ENCODE data around the gene CTSE. TPM values are rescaled to one million over a fixed set of nuclear protein-coding genes. Genes with fewer than 3 reads are reported as not detected.

Gene CTSE
- total RNA-seq, 3 donors from 2014 or later (not counting 1 experiment from before 2014, with no cell fraction given): not detected

DNA sequence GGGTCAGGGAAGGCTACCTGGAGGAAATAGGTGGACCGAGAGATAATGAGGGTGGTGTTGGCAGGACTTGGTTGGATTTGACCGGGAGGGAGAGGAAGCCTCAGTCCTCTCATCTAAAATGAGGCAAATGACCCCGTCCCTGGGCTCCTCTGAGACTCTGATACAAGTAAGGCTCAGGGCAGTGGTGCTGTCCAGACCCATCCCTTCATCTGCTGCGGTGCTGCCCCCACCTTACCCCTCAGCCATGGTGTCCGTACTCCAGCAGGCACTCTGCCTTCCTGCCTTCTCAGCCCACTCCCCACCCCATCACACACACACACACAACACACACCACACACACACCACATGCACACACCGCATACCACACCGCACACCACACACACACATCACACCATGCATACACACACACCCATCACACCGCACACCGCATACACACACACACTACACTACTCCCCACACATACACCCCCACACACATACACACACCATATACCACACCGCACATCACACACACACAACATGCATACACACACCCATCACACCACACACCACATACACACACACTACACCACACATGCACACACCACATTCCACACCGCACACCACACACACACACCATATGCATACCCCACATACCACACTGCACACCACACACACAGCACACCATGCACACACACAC lies 51.1 kb downstream of the CTSE start:
- intact Hi-C loops (cut with micrococcal nuclease): no loop called here
- TF ChIP-seq, protein P1, sequence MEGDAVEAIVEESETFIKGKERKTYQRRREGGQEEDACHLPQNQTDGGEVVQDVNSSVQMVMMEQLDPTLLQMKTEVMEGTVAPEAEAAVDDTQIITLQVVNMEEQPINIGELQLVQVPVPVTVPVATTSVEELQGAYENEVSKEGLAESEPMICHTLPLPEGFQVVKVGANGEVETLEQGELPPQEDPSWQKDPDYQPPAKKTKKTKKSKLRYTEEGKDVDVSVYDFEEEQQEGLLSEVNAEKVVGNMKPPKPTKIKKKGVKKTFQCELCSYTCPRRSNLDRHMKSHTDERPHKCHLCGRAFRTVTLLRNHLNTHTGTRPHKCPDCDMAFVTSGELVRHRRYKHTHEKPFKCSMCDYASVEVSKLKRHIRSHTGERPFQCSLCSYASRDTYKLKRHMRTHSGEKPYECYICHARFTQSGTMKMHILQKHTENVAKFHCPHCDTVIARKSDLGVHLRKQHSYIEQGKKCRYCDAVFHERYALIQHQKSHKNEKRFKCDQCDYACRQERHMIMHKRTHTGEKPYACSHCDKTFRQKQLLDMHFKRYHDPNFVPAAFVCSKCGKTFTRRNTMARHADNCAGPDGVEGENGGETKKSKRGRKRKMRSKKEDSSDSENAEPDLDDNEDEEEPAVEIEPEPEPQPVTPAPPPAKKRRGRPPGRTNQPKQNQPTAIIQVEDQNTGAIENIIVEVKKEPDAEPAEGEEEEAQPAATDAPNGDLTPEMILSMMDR (IDR thresholded peaks at IDR 0.05): no peak
- Histone ChIP-seq H3K4me1 (ENCODE audit: control insufficient read depth, insufficient read depth, low read length) (no peaks in the 10 kb centered on the region), H3K9me3 (ENCODE audit: control insufficient read depth, insufficient read depth, low read length) (no peaks in the 10 kb centered on the region), H3K36me3 (ENCODE audit: control insufficient read depth, insufficient read depth, low read length) (no peaks in the 10 kb centered on the region), H3K27me3 (ENCODE audit: control insufficient read depth, insufficient read depth, low read length) (no peaks in the 10 kb centered on the region), H3K4me3 (ENCODE audit: low read length) (no peak overlapping the region), H3K27ac (ENCODE audit: low read length) (no peak overlapping the region)
- H3K27me3 Mint-ChIP-seq (ENCODE audit: low read depth in 2 of 2): peaks cover 0 to 2% of the 10 kb centered on the region in 2 donors
- H3K27ac Mint-ChIP-seq: no peak overlapping the region
- ATAC-seq (peak in 1 of 3 donors; percentile 30), DNase-seq (no peak)
- H3K4me1 Mint-ChIP-seq: peaks cover 0 to 6% of the 10 kb centered on the region in 2 donors
- no peak overlapping the region for H3K4me3 Mint-ChIP-seq
- 89% methylated on average over 11 of the region's 11 CpGs for WGBS (ENCODE audit: insufficient coverage)
- no peaks in the 10 kb centered on the region for H3K9me3 Mint-ChIP-seq
- H3K36me3 Mint-ChIP-seq: no peaks in the 10 kb centered on the region

DNA sequence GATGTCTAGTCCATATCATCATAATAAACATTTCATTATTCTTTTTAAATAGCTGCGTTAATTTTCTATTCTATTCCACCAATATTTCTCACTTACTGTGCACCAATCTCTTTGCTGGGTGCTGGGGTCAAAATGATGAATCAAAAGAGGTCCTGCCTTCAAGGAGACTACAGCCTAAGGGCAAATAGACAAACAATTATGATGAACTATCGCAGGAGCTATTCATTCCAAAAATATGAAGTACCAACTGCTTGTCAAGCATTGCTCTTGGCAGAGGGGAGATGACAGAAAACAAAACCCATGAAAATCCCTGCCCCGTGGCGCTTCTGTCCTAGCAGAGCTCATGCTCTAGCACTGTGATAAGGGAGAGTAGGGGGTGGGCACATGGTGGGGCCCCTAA lies 51.6 kb downstream of the CTSE start:
- H3K4me1 Mint-ChIP-seq: peaks cover 0 to 6% of the 10 kb centered on the region in 2 donors
- H3K9me3 Mint-ChIP-seq: no peaks in the 10 kb centered on the region
- ATAC-seq (no peak), DNase-seq (no peak)
- no peak overlapping the region for H3K27ac Mint-ChIP-seq
- TF ChIP-seq, protein P1 (IDR thresholded peaks at IDR 0.05): no peak
- H3K27me3 ChIP-seq (ENCODE audit: control insufficient read depth, insufficient read depth, low read length): no peaks in the 10 kb centered on the region
- no peak overlapping the region for H3K4me3 ChIP-seq (ENCODE audit: low read length)
- peaks cover 0 to 2% of the 10 kb centered on the region in 2 donors for H3K27me3 Mint-ChIP-seq (ENCODE audit: low read depth in 2 of 2)
- WGBS (ENCODE audit: insufficient coverage): 81% methylated on average over 4 of the region's 4 CpGs
- no peaks in the 10 kb centered on the region for H3K36me3 ChIP-seq (ENCODE audit: control insufficient read depth, insufficient read depth, low read length)
- intact Hi-C loops (cut with micrococcal nuclease): no loop called here
- no peaks in the 10 kb centered on the region for H3K36me3 Mint-ChIP-seq
- no peaks in the 10 kb centered on the region for H3K4me1 ChIP-seq (ENCODE audit: control insufficient read depth, insufficient read depth, low read length)
- H3K27ac ChIP-seq (ENCODE audit: low read length): no peak overlapping the region
- H3K4me3 Mint-ChIP-seq: no peak overlapping the region
- H3K9me3 ChIP-seq (ENCODE audit: control insufficient read depth, insufficient read depth, low read length): no peaks in the 10 kb centered on the region

DNA sequence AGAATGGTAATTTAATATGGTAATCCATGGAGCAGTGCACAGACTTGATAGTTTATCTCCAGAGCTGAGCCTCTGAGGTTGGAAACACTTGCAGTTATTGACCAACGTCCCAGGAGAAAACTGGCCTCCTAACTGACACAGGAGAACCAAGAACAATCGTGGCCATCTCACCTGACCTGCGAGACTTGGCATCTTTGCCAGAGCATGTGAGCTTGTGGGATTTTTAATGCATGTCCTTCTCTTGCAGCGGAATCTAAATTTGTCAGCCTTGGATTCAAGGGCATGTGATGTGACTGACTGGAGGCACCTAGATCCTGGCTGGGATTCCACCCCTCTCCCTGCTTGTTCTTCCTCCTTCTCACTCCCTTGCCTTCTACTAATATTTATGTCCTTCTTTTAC lies 52.6 kb downstream of the CTSE start:
- no peak overlapping the region for H3K4me3 Mint-ChIP-seq
- H3K4me3 ChIP-seq (ENCODE audit: low read length): no peak overlapping the region
- H3K27ac ChIP-seq (ENCODE audit: low read length): no peak overlapping the region
- 82% methylated on average over 4 of the region's 4 CpGs for WGBS (ENCODE audit: insufficient coverage)
- H3K27ac Mint-ChIP-seq: no peak overlapping the region
- no peaks in the 10 kb centered on the region for H3K4me1 ChIP-seq (ENCODE audit: control insufficient read depth, insufficient read depth, low read length)
- no peaks in the 10 kb centered on the region for H3K9me3 ChIP-seq (ENCODE audit: control insufficient read depth, insufficient read depth, low read length)
- no peaks in the 10 kb centered on the region for H3K36me3 ChIP-seq (ENCODE audit: control insufficient read depth, insufficient read depth, low read length)
- peaks cover 0 to 6% of the 10 kb centered on the region in 2 donors for H3K4me1 Mint-ChIP-seq
- H3K36me3 Mint-ChIP-seq: no peaks in the 10 kb centered on the region
- TF ChIP-seq, protein P1 (IDR thresholded peaks at IDR 0.05): no peak
- DNase-seq: no peak
- ATAC-seq: no peak
- peaks cover 0 to 2% of the 10 kb centered on the region in 2 donors for H3K27me3 Mint-ChIP-seq (ENCODE audit: low read depth in 2 of 2)
- no peaks in the 10 kb centered on the region for H3K9me3 Mint-ChIP-seq
- H3K27me3 ChIP-seq (ENCODE audit: control insufficient read depth, insufficient read depth, low read length): no peaks in the 10 kb centered on the region
- intact Hi-C loops (cut with micrococcal nuclease): no loop called here

DNA sequence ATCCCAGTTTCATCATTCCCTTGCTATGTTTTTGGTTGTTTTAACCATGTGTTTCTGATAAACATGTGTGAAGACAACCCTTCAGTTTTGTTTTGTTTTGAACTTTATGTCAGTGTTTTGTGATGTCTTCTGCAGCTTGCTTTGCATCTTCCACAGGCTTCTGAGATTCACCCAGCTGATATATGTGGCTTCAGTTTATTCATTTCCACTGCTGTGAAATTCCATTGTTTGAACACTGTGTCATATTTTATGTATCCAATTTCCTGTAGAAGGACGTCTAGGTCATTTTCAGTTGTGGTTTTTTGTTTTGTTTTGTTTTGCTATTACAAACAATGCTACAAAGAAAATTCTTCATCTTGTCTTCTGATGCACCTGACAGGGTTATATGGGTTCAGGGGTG lies 53.2 kb downstream of the CTSE start:
- TF ChIP-seq, protein P1 (IDR thresholded peaks at IDR 0.05): no peak
- Mint-ChIP-seq H3K36me3 (no peaks in the 10 kb centered on the region), H3K27me3 (ENCODE audit: low read depth in 2 of 2) (peaks cover 0 to 2% of the 10 kb centered on the region in 2 donors), H3K9me3 (no peaks in the 10 kb centered on the region), H3K4me3 (no peak overlapping the region), H3K27ac (no peak overlapping the region), H3K4me1 (peaks cover 0 to 6% of the 10 kb centered on the region in 2 donors)
- Histone ChIP-seq H3K27ac (ENCODE audit: low read length) (no peak overlapping the region), H3K36me3 (ENCODE audit: control insufficient read depth, insufficient read depth, low read length) (no peaks in the 10 kb centered on the region), H3K4me1 (ENCODE audit: control insufficient read depth, insufficient read depth, low read length) (no peaks in the 10 kb centered on the region), H3K4me3 (ENCODE audit: low read length) (no peak overlapping the region), H3K9me3 (ENCODE audit: control insufficient read depth, insufficient read depth, low read length) (no peaks in the 10 kb centered on the region), H3K27me3 (ENCODE audit: control insufficient read depth, insufficient read depth, low read length) (no peaks in the 10 kb centered on the region)
- intact Hi-C loops (cut with micrococcal nuclease): no loop called here
- WGBS (ENCODE audit: insufficient coverage): no CpG with 5 or more reads among the region's 1 CpG
- DNase-seq (no peak), ATAC-seq (no peak)

All from natural killer cell (primary cell).